Mesothelial cell of epicardium (in vitro differentiated cells): ENCODE data around the gene DRGX. TPM values are rescaled to one million over a fixed set of nuclear protein-coding genes. Genes with fewer than 3 reads are reported as not detected.

Experiments used
- DNase-seq, 2 experiments: peaks; one replicate each; pipeline ENCODE4 v3.0.0; 2021; ENCODE audit warnings: low spot score in 2 of 2; ENCODE audit not compliant: unreplicated experiment in 2 of 2
- H3K27ac Mint-ChIP-seq: 2 replicates; pipeline ENCODE4 v1.8.0; 2021; ENCODE audit warnings: mixed read lengths
- H3K27me3 Mint-ChIP-seq: 2 replicates; pipeline ENCODE4 v1.8.0; 2021; ENCODE audit warnings: low read depth, mixed read lengths
- H3K36me3 Mint-ChIP-seq: 2 replicates; pipeline ENCODE4 v1.8.0; 2021; ENCODE audit warnings: mixed read lengths
- H3K4me1 Mint-ChIP-seq: 2 replicates; pipeline ENCODE4 v1.8.0; 2021; ENCODE audit warnings: mixed read lengths
- H3K4me3 Mint-ChIP-seq: 2 replicates; pipeline ENCODE4 v1.8.0; 2021; ENCODE audit warnings: mild to moderate bottlenecking, moderate library complexity, mixed read lengths
- H3K9me3 Mint-ChIP-seq: 2 replicates; pipeline ENCODE4 v1.8.0; 2021; ENCODE audit warnings: mixed read lengths
- total RNA-seq: library from RNA; stranded (reverse); gene quantifications from 3 replicates; pipeline ENCODE4 v1.2.1, GENCODE V29; 2021
- TF ChIP-seq, protein P1 (sequence below): fragments of 200-600 bp; sonication (generic); IDR thresholded peaks from one replicate; pipeline ENCODE4 v1.5.0; 2021; ENCODE audit warnings: antibody characterized with exemption; ENCODE audit not compliant: unreplicated experiment

Gene DRGX
- total RNA-seq, 1 donor from 2014 or later, result not detected

DNA sequence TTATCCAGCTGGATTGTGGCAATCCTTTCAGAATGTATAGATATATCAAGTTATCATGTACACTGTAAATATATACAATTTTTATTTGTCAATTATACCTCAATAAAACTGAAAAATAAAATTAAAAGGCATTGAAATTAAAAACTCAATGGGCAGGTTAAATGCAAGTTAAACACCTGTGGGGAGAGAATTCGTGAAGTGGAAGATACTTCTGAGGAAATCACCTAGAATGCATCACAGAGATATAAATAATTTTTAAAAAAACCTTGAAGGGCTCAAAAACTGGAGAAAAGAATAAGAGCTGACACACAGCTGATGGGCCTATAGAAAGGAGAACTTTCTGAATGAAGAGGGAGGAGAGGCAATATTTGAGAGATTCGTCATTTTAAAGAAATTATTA is 37.2 kb upstream of the DRGX start:
- no peaks in the 10 kb centered on the region for H3K27me3 Mint-ChIP-seq

DNA sequence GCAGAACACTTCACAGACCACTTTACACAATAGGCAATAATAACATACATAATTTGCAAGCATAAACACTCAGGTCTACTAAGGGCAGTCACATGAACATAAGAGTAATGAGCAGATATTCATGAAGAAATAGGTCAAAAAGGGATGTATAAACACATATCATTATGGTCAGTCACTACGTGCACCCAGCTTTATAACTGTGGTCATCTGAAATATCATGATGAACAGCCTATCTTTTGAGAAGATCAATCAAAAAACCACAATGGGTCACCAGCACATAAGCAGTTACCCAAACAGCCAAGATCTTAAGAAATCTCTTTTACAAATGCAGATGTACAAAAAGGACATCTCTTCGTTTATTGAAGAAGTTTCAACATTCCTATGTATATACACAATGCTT is 35.5 kb upstream of the DRGX start:
- Mint-ChIP-seq H3K27ac (no peak overlapping the region), H3K27me3 (no peaks in the 10 kb centered on the region), H3K4me3 (no peak overlapping the region), H3K36me3 (no peaks in the 10 kb centered on the region), H3K9me3 (peaks cover 17% of the 10 kb centered on the region), H3K4me1 (peaks cover 5% of the 10 kb centered on the region)
- DNase-seq, result no peak
- TF ChIP-seq, protein P1, sequence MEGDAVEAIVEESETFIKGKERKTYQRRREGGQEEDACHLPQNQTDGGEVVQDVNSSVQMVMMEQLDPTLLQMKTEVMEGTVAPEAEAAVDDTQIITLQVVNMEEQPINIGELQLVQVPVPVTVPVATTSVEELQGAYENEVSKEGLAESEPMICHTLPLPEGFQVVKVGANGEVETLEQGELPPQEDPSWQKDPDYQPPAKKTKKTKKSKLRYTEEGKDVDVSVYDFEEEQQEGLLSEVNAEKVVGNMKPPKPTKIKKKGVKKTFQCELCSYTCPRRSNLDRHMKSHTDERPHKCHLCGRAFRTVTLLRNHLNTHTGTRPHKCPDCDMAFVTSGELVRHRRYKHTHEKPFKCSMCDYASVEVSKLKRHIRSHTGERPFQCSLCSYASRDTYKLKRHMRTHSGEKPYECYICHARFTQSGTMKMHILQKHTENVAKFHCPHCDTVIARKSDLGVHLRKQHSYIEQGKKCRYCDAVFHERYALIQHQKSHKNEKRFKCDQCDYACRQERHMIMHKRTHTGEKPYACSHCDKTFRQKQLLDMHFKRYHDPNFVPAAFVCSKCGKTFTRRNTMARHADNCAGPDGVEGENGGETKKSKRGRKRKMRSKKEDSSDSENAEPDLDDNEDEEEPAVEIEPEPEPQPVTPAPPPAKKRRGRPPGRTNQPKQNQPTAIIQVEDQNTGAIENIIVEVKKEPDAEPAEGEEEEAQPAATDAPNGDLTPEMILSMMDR, result no peak

More for the DNA sequence above, 37.2 kb upstream of the DRGX start:
- Mint-ChIP-seq H3K9me3 (peaks cover 20% of the 10 kb centered on the region), H3K4me3 (no peak overlapping the region), H3K4me1 (no peaks in the 10 kb centered on the region), H3K36me3 (no peaks in the 10 kb centered on the region), H3K27ac (no peak overlapping the region)
- DNase-seq, result no peak
- TF ChIP-seq, protein P1, result no peak

DNA sequence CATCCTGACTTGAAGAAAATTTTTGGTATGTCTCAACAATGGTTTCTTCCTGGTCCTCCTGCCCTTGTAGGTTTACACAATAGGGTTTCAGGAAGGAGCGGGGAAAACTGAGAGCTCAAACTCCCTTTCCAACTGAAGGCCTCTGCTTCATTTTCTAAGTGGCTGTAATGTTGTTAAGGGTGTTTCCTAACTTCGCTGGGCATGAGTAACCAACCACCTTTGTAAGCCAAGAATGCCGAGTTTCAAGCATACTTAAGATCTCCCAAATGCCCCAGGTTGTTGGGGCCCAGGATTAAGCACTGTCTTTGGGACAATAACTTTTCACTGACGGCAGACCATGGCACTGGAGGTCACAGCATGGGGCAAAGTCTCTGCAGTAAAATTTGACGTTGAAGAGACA is 33.6 kb upstream of the DRGX start:
- Mint-ChIP-seq H3K4me3 (no peak overlapping the region), H3K9me3 (peaks cover 19% of the 10 kb centered on the region), H3K27me3 (no peaks in the 10 kb centered on the region), H3K36me3 (peaks cover 3% of the 10 kb centered on the region), H3K4me1 (peaks cover 5% of the 10 kb centered on the region), H3K27ac (no peak overlapping the region)
- TF ChIP-seq, protein P1, result no peak
- no peak for DNase-seq

DNA sequence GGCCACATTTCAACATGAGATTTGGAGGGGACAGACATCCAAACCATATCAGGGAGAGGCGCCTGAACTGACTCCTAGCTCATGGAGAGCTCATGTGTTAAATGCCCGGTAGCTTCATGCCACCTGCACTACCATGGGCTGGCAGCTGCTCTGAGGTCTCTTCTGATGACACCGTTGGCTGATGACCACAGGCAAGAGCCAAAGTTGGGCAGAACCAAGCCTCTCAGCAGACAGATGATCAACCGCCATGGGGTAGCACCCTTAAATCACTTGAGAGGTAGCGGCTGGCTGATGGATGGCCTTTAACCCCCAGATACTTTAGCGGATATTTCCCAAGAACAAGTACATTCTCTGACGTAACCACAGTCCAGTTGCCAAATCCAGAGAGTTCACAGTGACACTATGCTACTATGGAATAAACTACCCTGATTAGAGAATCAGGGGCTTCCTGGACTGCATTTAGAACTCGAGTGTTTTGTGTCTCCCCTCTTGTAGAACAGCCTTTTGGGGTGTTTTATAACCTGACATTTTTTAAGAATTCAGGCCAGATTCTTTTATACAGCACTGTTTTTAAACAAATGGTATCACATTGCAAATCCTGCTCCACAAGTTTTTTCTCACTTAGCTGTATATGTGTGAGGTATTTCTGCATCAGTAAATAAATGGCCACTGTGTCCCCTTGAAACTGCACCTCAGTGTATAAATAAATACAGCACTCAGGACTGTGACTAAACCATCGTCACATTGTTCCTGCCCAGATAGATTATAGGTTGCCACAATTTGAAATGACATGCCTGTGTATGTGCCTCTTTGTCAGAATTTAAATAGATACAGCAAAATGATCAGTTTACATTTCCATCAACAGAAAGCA is 30.8 kb upstream of the DRGX start:
- no peaks in the 10 kb centered on the region for H3K27me3 Mint-ChIP-seq
- no peak overlapping the region for H3K27ac Mint-ChIP-seq
- TF ChIP-seq, protein P1, result no peak
- H3K4me3 Mint-ChIP-seq, result no peak overlapping the region
- peaks cover 20% of the 10 kb centered on the region for H3K9me3 Mint-ChIP-seq
- DNase-seq, result no peak
- H3K36me3 Mint-ChIP-seq, result peaks cover 11% of the 10 kb centered on the region
- H3K4me1 Mint-ChIP-seq, result peaks cover 5% of the 10 kb centered on the region

DNA sequence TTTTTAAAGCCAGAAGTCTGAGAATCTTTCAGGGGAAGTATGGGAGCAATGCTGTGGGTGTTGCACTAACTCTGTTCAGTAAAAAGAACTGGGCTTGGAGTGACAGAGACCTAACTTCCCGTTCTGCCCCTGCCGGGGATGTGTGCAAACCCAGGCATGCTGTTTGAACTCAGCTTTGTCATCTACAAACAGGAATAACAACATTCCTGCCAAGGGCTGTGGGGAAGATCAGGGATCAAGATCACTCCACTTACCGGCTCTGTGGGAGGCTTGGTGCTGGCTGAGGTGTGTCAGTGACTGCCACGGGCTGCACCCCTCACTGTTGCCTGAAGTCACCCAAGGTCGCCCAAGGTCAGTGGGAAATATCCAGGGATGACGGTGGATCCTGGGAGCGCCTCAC is 23.1 kb upstream of the DRGX start:
- DNase-seq, result peak in 1 of 2 experiments; percentile 56
- H3K27ac Mint-ChIP-seq, result peak overlapping the region; percentile 98

More for the DNA sequence above, 23.1 kb upstream of the DRGX start:
- Mint-ChIP-seq H3K4me3 (peak overlapping the region; percentile 22), H3K4me1 (peaks cover 16% of the 10 kb centered on the region), H3K9me3 (peaks cover 22% of the 10 kb centered on the region), H3K27me3 (peaks cover 7% of the 10 kb centered on the region), H3K36me3 (peaks cover 11% of the 10 kb centered on the region)
- TF ChIP-seq, protein P1, result no peak
